ENCODE data around the gene GTF2I. TPM values are rescaled to one million over a fixed set of nuclear protein-coding genes. Genes with fewer than 3 reads are reported as not detected.

GTF2I gene
- total and polyA plus RNA-seq, 2 donors (not counting 3 experiments of a cell fraction or from before 2014, with no cell fraction given), result 47.6 to 242 TPM

DNA sequence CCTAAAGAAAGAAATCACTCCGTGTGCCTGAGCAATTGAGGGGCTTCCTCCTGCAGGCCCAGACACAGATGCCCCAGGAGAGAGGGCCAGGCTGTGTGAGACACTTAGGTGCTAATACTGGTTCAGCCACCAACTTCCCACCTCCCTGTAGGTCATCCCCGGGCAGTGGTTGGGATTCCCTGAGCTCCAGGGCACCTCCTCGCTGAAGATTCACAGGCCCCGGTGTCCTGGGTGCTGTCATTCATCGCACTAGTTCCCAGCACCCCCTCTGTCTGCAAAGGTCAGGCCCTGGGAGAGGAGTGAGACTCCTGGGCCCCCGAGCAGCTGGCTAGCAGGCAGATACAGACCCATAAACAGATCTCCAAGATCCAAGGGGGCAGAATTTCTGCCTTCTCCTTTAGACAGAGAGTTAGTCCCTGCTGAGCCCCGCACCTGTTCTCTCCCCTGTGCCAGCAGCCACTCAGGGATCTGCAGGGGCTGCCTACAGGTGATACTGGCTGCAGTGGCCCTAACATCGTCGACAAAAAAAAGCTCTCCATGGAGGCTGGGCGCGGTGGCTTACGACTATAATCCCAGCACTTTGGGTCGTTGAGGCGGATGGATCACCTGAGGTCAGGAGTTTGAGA, 38.2 kb upstream of the GTF2I start:
- H3K9me3 ChIP-seq (replicated peaks; ENCODE audit: control insufficient read depth, insufficient read depth, low read length), result no peaks in the 10 kb centered on the region
- dilution Hi-C loops (cut with MboI; ENCODE audit: extremely low pct_ligation_motif_present, low sequenced_read_pairs), result no loop called here
- H3K36me3 ChIP-seq (ENCODE audit: control insufficient read depth in 2 of 2, extremely low read depth in 1 of 2, insufficient read depth in 2 of 2, low read length in 2 of 2), result no peaks in the 10 kb centered on the region
- no peak overlapping the region for H3K4me2 ChIP-seq (ENCODE audit: insufficient read depth, low read length)
- no peak overlapping the region for H3K27ac ChIP-seq (ENCODE audit: insufficient read depth, low read depth, low read length)
- no peaks in the 10 kb centered on the region for H3K27me3 ChIP-seq (ENCODE audit: control insufficient read depth in 2 of 2, insufficient read depth in 2 of 2, low read length in 2 of 2)
- DNase-seq (ENCODE audit: low read depth, low spot score), result no peak
- TF ChIP-seq POLR2AphosphoS5 (IDR thresholded peaks at IDR 0.05; ENCODE audit: insufficient read depth, low read depth, low read length) (no peak), FOS (IDR thresholded peaks at IDR 0.05; ENCODE audit: borderline replicate concordance, insufficient read depth, low read length) (no peak), POLR2A (IDR thresholded peaks at IDR 0.05; ENCODE audit: low read depth, low read length) (no peak), EZH2 (IDR thresholded peaks at IDR 0.05; ENCODE audit: borderline replicate concordance, low read depth, low read length, severe bottlenecking) (no peak), GATA2 (IDR thresholded peaks at IDR 0.05; ENCODE audit: insufficient read depth, insufficient read length, low read depth, low read length) (no peak), MYC (IDR thresholded peaks at IDR 0.05; ENCODE audit: low read depth, low read length) (no peak), JUN (IDR thresholded peaks at IDR 0.05; ENCODE audit: borderline replicate concordance, insufficient read depth, insufficient read length, low read depth) (no peak)
- TF ChIP-seq, protein P1, sequence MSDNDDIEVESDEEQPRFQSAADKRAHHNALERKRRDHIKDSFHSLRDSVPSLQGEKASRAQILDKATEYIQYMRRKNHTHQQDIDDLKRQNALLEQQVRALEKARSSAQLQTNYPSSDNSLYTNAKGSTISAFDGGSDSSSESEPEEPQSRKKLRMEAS (IDR thresholded peaks at IDR 0.05; ENCODE audit: insufficient read depth, insufficient read length), result no peak
- TF ChIP-seq, protein P2, sequence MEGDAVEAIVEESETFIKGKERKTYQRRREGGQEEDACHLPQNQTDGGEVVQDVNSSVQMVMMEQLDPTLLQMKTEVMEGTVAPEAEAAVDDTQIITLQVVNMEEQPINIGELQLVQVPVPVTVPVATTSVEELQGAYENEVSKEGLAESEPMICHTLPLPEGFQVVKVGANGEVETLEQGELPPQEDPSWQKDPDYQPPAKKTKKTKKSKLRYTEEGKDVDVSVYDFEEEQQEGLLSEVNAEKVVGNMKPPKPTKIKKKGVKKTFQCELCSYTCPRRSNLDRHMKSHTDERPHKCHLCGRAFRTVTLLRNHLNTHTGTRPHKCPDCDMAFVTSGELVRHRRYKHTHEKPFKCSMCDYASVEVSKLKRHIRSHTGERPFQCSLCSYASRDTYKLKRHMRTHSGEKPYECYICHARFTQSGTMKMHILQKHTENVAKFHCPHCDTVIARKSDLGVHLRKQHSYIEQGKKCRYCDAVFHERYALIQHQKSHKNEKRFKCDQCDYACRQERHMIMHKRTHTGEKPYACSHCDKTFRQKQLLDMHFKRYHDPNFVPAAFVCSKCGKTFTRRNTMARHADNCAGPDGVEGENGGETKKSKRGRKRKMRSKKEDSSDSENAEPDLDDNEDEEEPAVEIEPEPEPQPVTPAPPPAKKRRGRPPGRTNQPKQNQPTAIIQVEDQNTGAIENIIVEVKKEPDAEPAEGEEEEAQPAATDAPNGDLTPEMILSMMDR (IDR thresholded peaks at IDR 0.05; ENCODE audit: extremely low read depth in 1 of 2, insufficient read depth in 1 of 2, low read depth in 1 of 2, low read length in 2 of 2), result no peak
- no peaks in the 10 kb centered on the region for H3K79me2 ChIP-seq (ENCODE audit: control insufficient read depth, insufficient read depth, low read length)
- H3K4me3 ChIP-seq (replicated peaks in 1 of 3; ENCODE audit: insufficient read depth in 1 of 3, low read depth in 1 of 3, low read length in 3 of 3), result no peak overlapping the region
- CTCF ChIA-PET, result interaction anchor here (1.3 kb wide), 1 partner anchor 11 kb away, joined by 3 read pairs; no protein-coding TSS in a partner anchor
- no peaks in the 10 kb centered on the region for H3K9me1 ChIP-seq (replicated peaks; ENCODE audit: control insufficient read depth, extremely low read depth, insufficient read depth, low read length)
- no TSS peak for BruUV-seq (replicated peaks)
- H3K9ac ChIP-seq (replicated peaks; ENCODE audit: extremely low read depth, insufficient read depth, low read length), result no peak overlapping the region
- peak overlapping the region; percentile 11 for H2AFZ ChIP-seq (ENCODE audit: low read depth, low read length)
- intact Hi-C loops (cut with micrococcal nuclease), result no loop called here
- no peaks in the 10 kb centered on the region for H4K20me1 ChIP-seq (replicated peaks; ENCODE audit: control insufficient read depth, extremely low read depth, insufficient read depth, low read length)
- POLR2A ChIA-PET, result no interaction called here
- peaks cover 3% of the 10 kb centered on the region for H3K4me1 ChIP-seq (ENCODE audit: control insufficient read depth, extremely low read depth, insufficient read depth, low read length)
- FAIRE-seq, result no peak

All from endothelial cell of umbilical vein (primary cell).